ENCODE measurements around the gene CDH23. TPM values are rescaled to one million over a fixed set of nuclear protein-coding genes. Genes with fewer than 3 reads are reported as not detected.

Gene CDH23
- total and polyA plus RNA-seq, 2 experiments from 2014 or later, result 0.30 to 1.5 TPM

DNA sequence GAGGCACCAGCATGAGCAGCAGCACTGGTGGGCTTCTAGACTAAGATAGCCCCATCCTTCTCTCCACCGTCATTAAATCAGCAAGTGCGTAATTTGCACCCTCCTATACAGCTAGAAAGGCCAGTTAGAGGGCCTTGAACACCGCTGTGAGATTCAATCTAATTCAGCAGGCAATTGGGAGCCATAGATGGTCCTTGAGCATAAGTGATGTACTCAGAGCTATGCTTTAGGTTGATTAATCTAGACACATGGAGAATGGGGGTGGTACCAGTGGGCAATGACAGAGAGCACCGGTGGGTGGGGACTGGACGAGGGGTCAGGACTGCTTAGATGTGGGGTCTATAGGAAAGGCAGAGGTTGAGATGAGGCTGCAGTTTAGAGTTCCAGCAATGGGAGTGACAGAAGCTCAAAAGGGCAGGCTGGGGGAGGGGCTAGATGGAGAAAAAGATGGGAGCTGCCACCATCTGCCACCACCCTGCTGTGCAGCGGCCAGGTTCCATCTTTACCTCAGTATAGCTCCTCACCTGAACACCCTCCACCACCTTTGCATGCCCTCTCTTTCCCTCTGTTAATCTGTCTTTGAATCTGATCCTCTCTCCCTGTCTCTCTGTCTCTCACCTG, 235.6 kb downstream of the CDH23 start:
- no peak overlapping the region for H3K27ac ChIP-seq
- no peaks in the 10 kb centered on the region for H3K79me2 ChIP-seq
- H3K27me3 ChIP-seq, result no peaks in the 10 kb centered on the region
- H3K4me2 ChIP-seq, result no peak overlapping the region
- H3K9me2 ChIP-seq (replicated peaks; ENCODE audit: insufficient read depth), result no peaks in the 10 kb centered on the region
- no peaks in the 10 kb centered on the region for H3K36me3 ChIP-seq (replicated peaks; ENCODE audit: insufficient read depth, low read depth)
- no peaks in the 10 kb centered on the region for H3K9me3 ChIP-seq (ENCODE audit: low read depth)
- peaks cover 25% of the 10 kb centered on the region for H3K4me1 ChIP-seq (ENCODE audit: insufficient read depth)
- WGBS (ENCODE audit: low lambda C conversion rate, missing lambda C conversion rate), result 86% methylated on average over 6 of the region's 6 CpGs
- TF ChIP-seq, protein P1, sequence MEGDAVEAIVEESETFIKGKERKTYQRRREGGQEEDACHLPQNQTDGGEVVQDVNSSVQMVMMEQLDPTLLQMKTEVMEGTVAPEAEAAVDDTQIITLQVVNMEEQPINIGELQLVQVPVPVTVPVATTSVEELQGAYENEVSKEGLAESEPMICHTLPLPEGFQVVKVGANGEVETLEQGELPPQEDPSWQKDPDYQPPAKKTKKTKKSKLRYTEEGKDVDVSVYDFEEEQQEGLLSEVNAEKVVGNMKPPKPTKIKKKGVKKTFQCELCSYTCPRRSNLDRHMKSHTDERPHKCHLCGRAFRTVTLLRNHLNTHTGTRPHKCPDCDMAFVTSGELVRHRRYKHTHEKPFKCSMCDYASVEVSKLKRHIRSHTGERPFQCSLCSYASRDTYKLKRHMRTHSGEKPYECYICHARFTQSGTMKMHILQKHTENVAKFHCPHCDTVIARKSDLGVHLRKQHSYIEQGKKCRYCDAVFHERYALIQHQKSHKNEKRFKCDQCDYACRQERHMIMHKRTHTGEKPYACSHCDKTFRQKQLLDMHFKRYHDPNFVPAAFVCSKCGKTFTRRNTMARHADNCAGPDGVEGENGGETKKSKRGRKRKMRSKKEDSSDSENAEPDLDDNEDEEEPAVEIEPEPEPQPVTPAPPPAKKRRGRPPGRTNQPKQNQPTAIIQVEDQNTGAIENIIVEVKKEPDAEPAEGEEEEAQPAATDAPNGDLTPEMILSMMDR (IDR thresholded peaks at IDR 0.05; ENCODE audit: poor library complexity), result no peak
- TF ChIP-seq EZH2 (IDR thresholded peaks at IDR 0.05; ENCODE audit: borderline replicate concordance) (no peak), EZH2phosphoT487 (IDR thresholded peaks at IDR 0.05; ENCODE audit: low read depth, severe bottlenecking, unreplicated experiment) (no peak)
- DNase-seq (ENCODE audit: low spot score), result no peak
- H2AFZ ChIP-seq, result no peak overlapping the region
- no peaks in the 10 kb centered on the region for H4K20me1 ChIP-seq (ENCODE audit: insufficient read depth, poor library complexity, severe bottlenecking)
- H3K4me3 ChIP-seq, result no peak overlapping the region

DNA sequence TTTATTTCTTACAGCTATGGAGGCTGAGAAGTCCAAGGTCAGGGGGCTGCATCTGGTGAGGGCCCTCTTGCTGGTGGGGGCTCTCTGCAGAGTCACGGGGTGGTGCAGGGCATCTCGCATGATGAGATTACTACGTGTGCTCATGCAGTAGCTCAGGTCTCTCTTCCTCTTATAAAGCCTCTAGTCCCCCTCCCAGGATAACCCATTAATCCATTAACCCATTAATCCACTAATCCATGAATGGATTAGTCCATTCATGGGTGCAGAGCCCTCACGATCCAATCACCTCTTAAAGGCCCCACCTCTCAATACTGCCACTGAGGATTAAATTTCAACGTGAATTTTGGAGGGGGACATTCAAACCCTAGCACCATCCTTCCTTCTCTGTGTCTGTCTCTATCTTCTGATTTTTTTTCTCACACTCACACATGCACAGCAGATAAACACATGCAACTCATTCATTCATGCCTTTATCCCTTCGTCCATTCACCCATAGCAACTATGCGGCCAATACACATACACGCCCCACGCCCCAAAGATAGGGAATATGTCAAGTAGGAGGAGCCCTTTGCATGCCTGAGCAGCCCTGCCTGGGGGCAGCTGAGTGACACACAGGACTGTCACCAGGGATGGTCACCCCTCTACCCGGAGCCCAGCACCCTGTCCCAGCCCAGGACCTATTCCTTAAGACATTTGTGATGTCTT, 236.3 kb downstream of the CDH23 start:
- Histone ChIP-seq H3K4me3 (no peak overlapping the region), H3K79me2 (no peaks in the 10 kb centered on the region), H3K4me1 (ENCODE audit: insufficient read depth) (peaks cover 28% of the 10 kb centered on the region), H4K20me1 (ENCODE audit: insufficient read depth, poor library complexity, severe bottlenecking) (no peaks in the 10 kb centered on the region), H3K9me3 (ENCODE audit: low read depth) (no peaks in the 10 kb centered on the region), H2AFZ (no peak overlapping the region), H3K36me3 (replicated peaks; ENCODE audit: insufficient read depth, low read depth) (no peaks in the 10 kb centered on the region), H3K9me2 (replicated peaks; ENCODE audit: insufficient read depth) (no peaks in the 10 kb centered on the region), H3K27ac (no peak overlapping the region), H3K4me2 (no peak overlapping the region), H3K27me3 (no peaks in the 10 kb centered on the region)
- DNase-seq (ENCODE audit: low spot score), result no peak
- no peak for TF ChIP-seq EZH2 (IDR thresholded peaks at IDR 0.05; ENCODE audit: borderline replicate concordance)
- TF ChIP-seq, protein P1 (IDR thresholded peaks at IDR 0.05; ENCODE audit: poor library complexity), result no peak
- no peak for TF ChIP-seq EZH2phosphoT487 (IDR thresholded peaks at IDR 0.05; ENCODE audit: low read depth, severe bottlenecking, unreplicated experiment)
- WGBS (ENCODE audit: low lambda C conversion rate, missing lambda C conversion rate), result 84% methylated on average over 10 of the region's 10 CpGs

DNA sequence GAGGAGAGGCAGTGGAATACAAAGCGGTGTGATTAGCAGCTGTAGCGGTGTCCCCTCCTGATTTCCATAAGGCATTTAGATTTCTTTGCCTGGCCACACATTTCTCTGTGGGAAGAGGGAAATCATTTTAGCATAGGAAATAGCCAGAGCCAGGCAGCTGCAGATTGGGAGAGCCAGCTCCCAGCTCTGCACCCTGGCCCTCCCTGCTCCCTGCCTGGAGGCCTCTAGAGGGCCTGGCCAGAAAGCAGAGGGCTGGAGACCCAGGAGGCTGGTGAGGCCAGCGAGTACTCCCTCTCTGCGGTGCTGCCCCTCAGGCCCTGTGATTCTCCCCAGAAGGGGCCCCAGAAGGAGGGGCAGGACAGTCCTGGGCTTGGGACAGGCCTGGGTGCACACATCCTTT, 237.2 kb downstream of the CDH23 start:
- Histone ChIP-seq H3K9me2 (replicated peaks; ENCODE audit: insufficient read depth) (no peaks in the 10 kb centered on the region), H3K27me3 (no peaks in the 10 kb centered on the region), H3K4me1 (ENCODE audit: insufficient read depth) (peaks cover 35% of the 10 kb centered on the region), H3K4me3 (no peak overlapping the region), H3K36me3 (replicated peaks; ENCODE audit: insufficient read depth, low read depth) (no peaks in the 10 kb centered on the region), H2AFZ (no peak overlapping the region), H3K79me2 (no peaks in the 10 kb centered on the region), H3K9me3 (ENCODE audit: low read depth) (no peaks in the 10 kb centered on the region), H3K27ac (no peak overlapping the region), H3K4me2 (no peak overlapping the region), H4K20me1 (ENCODE audit: insufficient read depth, poor library complexity, severe bottlenecking) (no peaks in the 10 kb centered on the region)
- TF ChIP-seq EZH2 (IDR thresholded peaks at IDR 0.05; ENCODE audit: borderline replicate concordance), result no peak
- TF ChIP-seq, protein P1 (IDR thresholded peaks at IDR 0.05; ENCODE audit: poor library complexity), result no peak
- 74% methylated on average over 4 of the region's 4 CpGs for WGBS (ENCODE audit: low lambda C conversion rate, missing lambda C conversion rate)
- no peak for DNase-seq (ENCODE audit: low spot score)
